GM19035 (cell line): Measurements from ENCODE around the gene PMPCA.

Source experiments
- ATAC-seq: cut with Tn5 transposase; IDR thresholded peaks from one replicate; pipeline ENCODE4 v1.9.1; 2021; ENCODE audit not compliant: unreplicated experiment

PMPCA gene

GRCh38 chr9:136373300-136374182 lies 36.9 kb upstream of the PMPCA start, which contains the start of gene CARD9:
TSS of gene CARD9 (minus strand) at chr9:136373669. CDS start at chr9:136372078, 1,591 bp downstream.
- no peak for ATAC-seq

DNA sequence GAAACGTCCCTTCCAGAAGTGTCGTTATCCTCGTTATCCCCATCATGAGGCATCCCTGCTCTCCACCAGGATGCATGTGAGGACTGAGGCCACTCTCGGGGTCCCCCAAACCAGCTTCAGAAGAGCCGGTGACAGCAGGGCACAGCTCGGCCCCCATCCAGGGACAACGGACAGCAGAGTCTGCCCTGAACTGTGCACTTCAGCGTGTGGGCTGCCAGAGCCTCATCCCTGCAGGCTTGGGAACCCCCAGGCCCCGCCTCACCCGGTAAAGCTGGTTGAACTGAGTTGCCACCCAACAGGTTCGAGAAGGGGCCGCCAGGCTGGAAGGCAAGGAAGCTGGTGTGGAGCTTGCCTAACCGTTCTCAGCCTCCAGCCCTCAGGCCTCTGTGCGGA lies 36.3 kb upstream of the PMPCA start:
- ATAC-seq, result no peak

DNA sequence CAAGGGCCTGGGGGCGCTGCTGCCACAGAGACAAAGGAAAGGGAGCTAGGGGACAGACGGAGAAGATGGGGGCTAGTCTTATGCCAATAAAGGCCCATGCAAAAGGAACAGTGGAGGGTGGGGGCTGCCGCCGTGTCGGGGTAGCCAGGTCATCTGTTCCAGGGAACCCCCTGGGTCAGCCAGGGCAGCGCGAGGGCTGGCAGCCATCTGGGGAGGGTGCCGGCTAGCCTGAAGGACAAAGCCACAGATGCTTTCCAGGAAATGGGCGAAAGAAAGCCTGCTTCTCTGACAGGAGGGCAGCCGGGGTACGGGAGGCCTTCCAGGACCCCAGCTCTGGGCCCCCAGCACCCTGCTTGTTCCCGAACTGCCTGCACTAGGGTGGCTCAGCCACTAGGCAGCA lies 35.4 kb upstream of the PMPCA start:
- no peak for ATAC-seq

GRCh38 chr9:136376457-136376856 lies 34.0 kb upstream of the PMPCA start:
- no peak for ATAC-seq

DNA sequence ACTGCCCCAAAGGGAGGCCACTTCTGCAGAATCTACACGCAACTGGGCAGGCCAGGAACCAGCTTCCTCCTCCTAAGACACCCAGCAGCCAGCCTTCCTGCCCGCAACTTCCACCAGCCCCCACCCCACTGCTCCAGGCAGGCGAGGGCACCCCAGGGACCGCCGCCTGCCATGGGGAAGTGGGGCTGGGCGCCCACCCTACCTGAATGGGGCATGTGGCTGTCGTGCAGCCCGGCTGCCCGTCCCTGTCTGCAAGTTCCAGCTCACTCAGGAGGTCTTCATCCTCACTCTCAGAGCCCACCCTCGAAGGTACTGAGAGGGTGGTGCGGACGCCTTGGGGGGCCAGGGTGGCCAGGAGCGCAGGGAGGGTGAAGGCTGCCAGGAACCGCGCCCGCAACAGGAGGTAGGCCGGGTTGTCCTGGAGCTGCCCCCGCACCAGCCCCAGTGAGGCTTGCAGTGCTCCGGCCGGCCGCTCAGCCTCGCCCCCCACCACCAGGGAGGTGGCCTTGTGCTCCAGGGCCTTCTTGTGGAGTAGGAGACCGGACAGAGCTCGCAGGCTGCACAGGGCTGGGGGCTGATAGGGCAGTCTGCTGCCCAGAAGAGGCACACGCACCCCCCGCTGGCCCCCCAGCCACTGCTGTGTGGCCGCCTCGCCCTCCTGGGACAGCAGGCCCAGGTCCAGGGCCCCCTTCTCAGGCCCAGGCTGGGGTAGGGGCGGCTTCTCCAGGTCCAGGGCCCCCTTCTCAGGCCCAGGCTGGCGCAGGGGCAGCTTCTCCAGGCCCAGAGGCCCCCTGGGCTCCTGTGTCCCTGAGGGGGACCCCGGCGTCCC lies 32.9 kb upstream of the PMPCA start:
- ATAC-seq, result no peak

DNA sequence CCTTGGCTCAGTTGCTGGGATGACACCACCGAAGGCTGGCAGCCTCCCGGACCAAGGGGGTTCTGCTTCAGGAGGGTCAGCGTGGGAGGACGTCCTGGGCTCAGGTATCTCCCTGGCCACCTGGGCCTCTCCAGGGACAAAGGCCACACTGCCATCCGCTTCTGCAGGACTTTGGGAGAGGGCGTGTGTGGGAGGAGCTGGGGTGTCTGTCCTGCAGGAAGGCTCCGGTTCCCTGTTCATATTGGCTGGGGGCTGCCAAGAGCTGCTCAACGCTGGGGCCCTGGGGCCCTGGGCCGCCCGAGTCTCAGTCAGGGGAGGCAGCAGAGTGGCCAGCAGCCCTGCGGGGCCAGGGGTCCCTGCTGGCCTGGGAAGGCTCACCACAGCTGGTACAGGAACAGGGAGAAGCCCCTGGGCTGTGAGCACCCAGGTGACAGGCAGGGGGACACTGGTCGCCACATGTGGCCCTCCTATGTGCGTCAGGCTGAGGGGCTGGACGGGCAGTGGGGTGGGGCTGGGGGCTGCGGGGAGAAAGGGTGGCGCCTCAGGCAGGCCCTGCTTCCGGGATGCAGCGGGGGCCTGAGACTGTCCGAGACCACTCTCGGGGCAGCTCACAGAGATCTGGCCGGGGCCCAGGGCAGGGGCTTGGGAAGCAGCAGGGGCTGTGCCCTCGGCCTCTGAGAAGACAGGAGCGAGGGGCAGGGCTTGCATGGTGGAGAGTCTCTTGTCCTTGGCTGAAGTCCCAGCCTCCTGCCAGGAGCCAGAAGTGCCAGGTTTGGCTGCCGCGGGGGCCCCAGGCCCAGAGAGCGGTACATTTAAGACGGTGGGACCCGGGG lies 32.1 kb upstream of the PMPCA start:
- ATAC-seq, result no peak

DNA sequence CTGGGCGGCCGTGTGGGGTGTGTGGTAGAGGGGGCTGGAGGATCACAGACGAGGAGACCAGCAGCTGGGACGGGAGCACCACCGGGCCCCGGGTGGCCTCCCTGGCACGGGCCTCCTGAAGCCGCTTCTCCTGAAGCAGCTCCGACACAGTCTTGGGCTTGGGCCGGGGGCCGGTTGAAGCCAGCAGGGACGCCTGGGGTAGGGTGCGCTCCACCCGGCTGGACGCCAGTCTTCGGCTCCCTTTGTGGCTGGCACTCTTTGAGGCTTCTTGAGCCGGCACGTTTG lies 31.5 kb upstream of the PMPCA start:
- ATAC-seq, result no peak

DNA sequence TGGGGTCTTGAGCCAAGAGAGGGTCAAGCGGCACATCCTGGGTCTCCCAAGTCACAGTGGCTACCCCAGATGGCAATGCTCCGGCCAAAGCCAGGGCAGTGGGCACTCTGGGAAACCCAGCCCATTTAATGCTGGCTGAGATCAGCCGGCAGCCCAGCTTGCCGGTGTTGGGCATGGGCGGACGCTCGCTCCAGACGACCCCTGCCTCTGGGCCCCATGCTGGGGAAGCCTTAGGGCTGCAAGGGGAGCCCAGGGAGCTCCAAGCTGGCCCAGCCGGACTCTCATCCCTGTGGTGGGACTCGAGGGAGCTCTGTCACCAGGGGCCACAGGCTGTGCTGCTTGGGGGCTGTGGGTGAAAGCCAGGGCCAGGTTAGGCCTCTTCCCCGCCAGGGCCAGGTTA lies 31.1 kb upstream of the PMPCA start:
- ATAC-seq, result no peak

- ATAC-seq, result no peak
Measured at GRCh38 chr9:136379891-136380290, 30.6 kb upstream of the PMPCA start.

- no peak for ATAC-seq
Measured at GRCh38 chr9:136380381-136380780, 30.1 kb upstream of the PMPCA start.

- ATAC-seq, result no peak
Measured at GRCh38 chr9:136381311-136381710, 29.1 kb upstream of the PMPCA start.

DNA sequence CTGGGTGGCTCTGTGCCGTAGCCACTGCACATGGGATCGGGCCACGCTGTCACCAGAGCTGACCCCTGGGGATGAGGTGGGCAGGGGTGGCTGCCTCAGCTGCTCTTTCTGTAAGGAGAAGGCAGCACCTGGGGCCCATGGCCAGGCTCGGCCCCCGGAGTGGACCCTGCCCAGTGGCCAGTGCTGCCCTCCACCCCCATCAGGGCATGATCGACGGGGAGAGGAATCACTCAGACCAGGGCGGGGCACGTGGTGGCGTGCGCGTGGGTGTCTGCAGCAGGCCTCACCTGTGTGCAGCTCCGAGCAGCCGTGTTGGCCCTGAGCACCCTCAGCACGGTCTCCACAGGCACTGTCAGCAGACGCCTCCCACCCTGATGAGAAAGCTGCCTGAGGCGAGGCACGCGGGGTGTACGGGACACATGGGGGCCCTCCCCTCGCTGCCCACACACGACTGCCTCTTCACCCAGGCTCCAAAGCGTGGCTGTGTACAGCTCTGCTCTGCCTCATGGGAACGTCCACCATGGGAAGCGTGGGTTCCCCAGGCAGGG lies 28.4 kb upstream of the PMPCA start:
- ATAC-seq, result no peak

DNA sequence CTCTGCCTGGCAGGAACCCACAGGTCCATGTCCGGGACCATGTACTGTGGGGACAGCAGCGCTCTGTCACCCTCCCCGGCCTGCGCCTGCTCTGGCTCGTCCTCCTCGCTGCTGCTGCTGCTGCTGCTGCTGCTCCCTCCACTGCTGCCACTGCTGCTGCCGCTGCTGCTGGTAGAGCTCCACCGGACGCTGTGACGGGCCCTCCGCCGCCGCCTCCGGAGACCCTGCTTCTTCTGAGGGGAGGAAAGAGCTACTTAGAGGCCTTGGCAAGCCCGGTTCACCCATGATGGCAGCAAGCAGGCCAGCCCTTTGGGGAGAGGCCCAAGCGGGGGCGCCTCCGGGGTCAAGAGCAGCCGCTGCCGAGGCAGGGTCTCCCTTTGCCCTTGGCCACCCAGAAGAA lies 27.0 kb upstream of the PMPCA start:
- no peak for ATAC-seq

DNA sequence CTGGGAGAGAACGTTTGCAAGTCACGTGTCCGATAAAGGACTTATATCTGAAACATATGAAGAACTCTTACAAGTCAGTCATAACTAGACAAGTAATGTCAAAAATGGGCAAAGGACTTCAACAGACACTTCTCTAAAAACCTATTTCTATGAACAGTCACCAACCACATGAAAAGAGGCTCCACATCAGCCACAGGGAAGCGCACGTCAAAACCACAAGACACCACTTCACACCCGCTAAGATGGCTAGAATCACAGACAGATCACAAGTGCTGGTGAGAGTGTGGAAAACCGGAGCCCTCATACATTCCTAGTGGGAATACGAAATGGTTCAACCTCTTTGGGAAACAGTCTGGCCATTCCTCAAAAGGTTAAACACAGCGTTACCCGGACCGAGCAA lies 25.4 kb upstream of the PMPCA start:
- no peak for ATAC-seq

DNA sequence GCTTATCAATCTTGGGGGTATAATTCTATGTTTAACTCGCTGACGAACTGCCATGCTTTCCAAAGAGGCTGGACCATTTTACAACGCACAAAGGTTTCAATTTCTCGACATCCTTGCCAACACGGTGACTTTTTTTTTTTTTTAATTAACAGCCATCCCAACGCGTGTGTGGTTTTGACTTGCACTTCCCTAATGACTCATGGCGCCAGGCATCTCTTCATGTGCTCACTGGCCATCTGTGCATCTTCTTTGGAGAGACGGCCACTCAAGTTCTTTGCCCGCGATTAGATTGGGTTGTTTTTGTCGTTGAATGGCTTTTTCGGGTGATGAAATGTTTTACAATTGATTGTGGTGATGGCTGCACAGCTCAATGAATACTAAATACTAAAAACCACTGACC lies 24.4 kb upstream of the PMPCA start:
- no peak for ATAC-seq

GRCh38 chr9:136387217-136387616 lies 23.2 kb upstream of the PMPCA start:
- no peak for ATAC-seq

- no peak for ATAC-seq
Measured at GRCh38 chr9:136389396-136389795, 21.1 kb upstream of the PMPCA start.

DNA sequence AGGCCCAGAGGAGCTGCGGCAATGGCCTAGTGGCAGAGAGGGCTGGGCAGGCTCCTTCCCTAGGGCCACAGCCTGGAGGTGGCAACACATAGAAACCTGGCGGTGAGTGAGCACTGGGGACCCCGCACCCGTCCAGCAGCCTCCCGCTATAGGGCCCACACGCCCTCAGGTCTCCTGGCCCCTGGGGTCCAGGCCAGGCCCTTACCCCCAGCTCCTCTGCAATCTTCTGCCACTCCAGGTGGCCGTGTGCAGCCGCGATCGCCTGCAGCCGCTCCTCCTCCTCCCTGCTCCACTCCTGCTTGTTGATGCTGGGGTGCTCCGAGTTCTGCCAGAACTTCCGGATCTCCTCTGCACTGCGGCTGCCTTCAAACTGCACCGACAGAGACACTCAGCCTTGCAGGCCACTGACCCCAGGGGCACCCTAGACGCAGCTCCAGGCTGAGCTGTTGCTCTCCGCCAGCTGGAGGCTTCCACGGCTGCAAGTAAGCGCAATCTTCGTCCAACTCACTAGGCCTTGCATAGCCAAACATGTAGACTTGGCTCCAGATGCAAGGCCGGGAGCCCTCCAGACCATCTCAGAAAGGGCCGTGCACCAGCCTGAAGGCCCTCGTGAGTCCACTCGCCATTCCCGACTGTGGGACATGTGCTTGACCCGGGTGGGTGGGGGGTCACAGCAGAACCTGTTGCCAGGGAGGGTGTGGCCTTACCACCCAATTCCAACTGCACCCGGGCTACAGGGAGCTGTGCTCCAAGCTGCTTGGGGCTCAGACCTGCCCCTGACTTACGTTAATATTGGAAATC lies 18.5 kb upstream of the PMPCA start:
- ATAC-seq, result no peak

- no peak for ATAC-seq
Measured at GRCh38 chr9:136392538-136393449, 17.7 kb upstream of the PMPCA start.
